Mammary epithelial cell (primary cell): ENCODE data around the gene PFDN4.
"Not testable (repeated sequence)": the region's sequence is repeated elsewhere in the genome, so short reads cannot be mapped to it uniquely, and the experiment has no call there.

Experiments used
- CTCF ChIP-seq, 2 donors: IDR thresholded peaks in 1 of 2; conservative IDR thresholded peaks in 1 of 2; 2 replicates each; pipeline ENCODE4 v1.5.1; 2011 to 2012; ENCODE audit warnings: inconsistent platforms in 2 of 2, low read length in 2 of 2, mild to moderate bottlenecking in 2 of 2, control low read depth in 1 of 2, low read depth in 1 of 2; ENCODE audit not compliant: insufficient read depth in 1 of 2; ENCODE audit errors: extremely low read depth in 1 of 2
- EZH2 ChIP-seq: IDR thresholded peaks from 2 replicates; pipeline ENCODE4 v1.6.1; 2012; ENCODE audit warnings: low read length, inconsistent platforms, borderline replicate concordance

GRCh38 chr20:54248705-54249104, 40.8 kb downstream of the PFDN4 start:
- TF ChIP-seq CTCF (conservative IDR thresholded peaks at IDR 0.05 in 1 of 2, IDR thresholded peaks at IDR 0.05 in 1 of 2; ENCODE audit: extremely low read depth in 1 of 2, insufficient read depth in 1 of 2, low read depth in 1 of 2, low read length in 2 of 2); EZH2: not testable (repeated sequence)
